PC-9 (cell line): ENCODE data around the gene FXYD4. TPM values are rescaled to one million over a fixed set of nuclear protein-coding genes. Genes with fewer than 3 reads are reported as not detected.

Experiments
- BruUV-seq: library from RNA; stranded (reverse); fragments of 400-500 nt; replicated peaks from 2 replicates; lab custom pipeline; 2021; lab: Mats Ljungman, UMichigan
- CTCF ChIA-PET: fragments of 300-600 bp; sonication (Branson Sonifier 250); formaldehyde crosslinking; loops from one replicate; lab custom pipeline; 2022; ENCODE audit warnings: antibody characterized with exemption; lab: Charles Lee
- POLR2A ChIA-PET: fragments of 300-600 bp; sonication (Branson Sonifier 250); formaldehyde crosslinking; loops from one replicate; lab custom pipeline; 2022; ENCODE audit warnings: antibody characterized with exemption; ENCODE audit not compliant: unreplicated experiment; lab: Charles Lee
- DNase-seq, 2 experiments: peaks; one replicate each; pipeline versions ENCODE4 v3.0.0 to v3.0.0-alpha.2; 2015 to 2022; ENCODE audit warnings: mixed read lengths in 1 of 2
- H2AFZ ChIP-seq: fragments of 200-600 bp; sonication (generic); 2 replicates; pipeline ENCODE4 v1.8.1; 2017; ENCODE audit warnings: antibody characterized with exemption
- H3F3A ChIP-seq: fragments of 200-600 bp; sonication (generic); 2 replicates; pipeline ENCODE4 v1.8.1; 2017; ENCODE audit warnings: antibody characterized with exemption, mild to moderate bottlenecking, low read depth; ENCODE audit not compliant: insufficient read depth
- H3K27ac ChIP-seq: fragments of 200-600 bp; sonication (generic); 2 replicates; pipeline ENCODE4 v1.6.1; 2016; ENCODE audit warnings: mixed run types
- H3K27me3 ChIP-seq: fragments of 200-600 bp; sonication (generic); 2 replicates; pipeline ENCODE4 v1.6.1; 2016; ENCODE audit warnings: low read depth, mixed run types; ENCODE audit not compliant: insufficient read depth
- H3K36me3 ChIP-seq: fragments of 200-600 bp; sonication (generic); 2 replicates; pipeline ENCODE4 v1.6.1; 2016; ENCODE audit warnings: low read depth, mixed run types
- H3K4me1 ChIP-seq: fragments of 200-600 bp; sonication (generic); replicated peaks from 2 replicates; pipeline ENCODE4 v1.6.1; 2016; ENCODE audit warnings: mixed run types; ENCODE audit not compliant: insufficient read depth
- H3K4me2 ChIP-seq: fragments of 200-600 bp; sonication (generic); 2 replicates; pipeline ENCODE4 v1.6.1; 2017; ENCODE audit warnings: mixed run types
- H3K4me3 ChIP-seq: fragments of 200-600 bp; sonication (generic); 2 replicates; pipeline ENCODE4 v1.6.1; 2016; ENCODE audit warnings: mixed run types
- H3K79me2 ChIP-seq: fragments of 200-600 bp; sonication (generic); 2 replicates; pipeline ENCODE4 v1.6.1; 2017; ENCODE audit warnings: low read depth, mixed run types
- H3K9me2 ChIP-seq: fragments of 200-600 bp; sonication (generic); 2 replicates; pipeline ENCODE4 v1.8.1; 2017; ENCODE audit warnings: mild to moderate bottlenecking; ENCODE audit not compliant: insufficient read depth
- H3K9me3 ChIP-seq: fragments of 200-600 bp; sonication (generic); 2 replicates; pipeline ENCODE4 v1.8.1; 2016; ENCODE audit warnings: low read depth; ENCODE audit not compliant: insufficient read depth
- H4K20me1 ChIP-seq: fragments of 200-600 bp; sonication (generic); 2 replicates; pipeline ENCODE4 v1.8.1; 2017; ENCODE audit not compliant: insufficient read depth
- CTCF ChIP-seq: fragments of 200-600 bp; sonication (generic); conservative IDR thresholded peaks from 2 replicates; pipeline ENCODE4 v1.6.1; 2017; ENCODE audit warnings: mixed run types, antibody characterized with exemption, mild to moderate bottlenecking, moderate library complexity
- EZH2 ChIP-seq: fragments of 200-600 bp; sonication (generic); IDR thresholded peaks from 2 replicates; pipeline ENCODE4 v1.8.0; 2017; ENCODE audit warnings: antibody characterized with exemption, low read depth
- intact Hi-C: fragments of 100-400 bp; cut with micrococcal nuclease; formaldehyde crosslinking; loops from one replicate; pipeline ENCODE4 v1.10.0; 2022; ENCODE audit not compliant: unreplicated experiment
- total RNA-seq: library from RNA; stranded (reverse); gene quantifications from 2 replicates; pipeline ENCODE4 v1.2.3, GENCODE V29; 2021

FXYD4 gene
- total RNA-seq, 1 experiment from 2014 or later: not detected

GRCh38 chr10:43403911-43404703 lies 32.7 kb downstream of the FXYD4 start:
- DNase-seq: peak; percentile 56 to 58
- peaks cover 71% of the 10 kb centered on the region for H3F3A ChIP-seq
- H3K27me3 ChIP-seq: no peaks in the 10 kb centered on the region
- peak overlapping the region; percentile 90 for H3K27ac ChIP-seq
- H3K36me3 ChIP-seq: peaks cover 37% of the 10 kb centered on the region
- H3K79me2 ChIP-seq: peaks cover 96% of the 10 kb centered on the region
- no peak for TF ChIP-seq CTCF
- intact Hi-C loops: no loop called here
- H3K9me2 ChIP-seq: no peaks in the 10 kb centered on the region
- H3K4me1 ChIP-seq: peaks cover 68% of the 10 kb centered on the region
- H2AFZ ChIP-seq: no peak overlapping the region
- no peaks in the 10 kb centered on the region for H3K9me3 ChIP-seq
- CTCF ChIA-PET: interaction anchor here (0.7 kb wide), 1 partner anchor 196 kb away, joined by 5 read pairs; no protein-coding TSS in a partner anchor
- peak overlapping the region; percentile 90 for H3K4me2 ChIP-seq
- peaks cover 78% of the 10 kb centered on the region for H4K20me1 ChIP-seq
- peak overlapping the region; percentile 98; the same call in 1 of the 2 replicates for H3K4me3 ChIP-seq
- POLR2A ChIA-PET: interaction anchor here (0.6 to 0.7 kb wide), 3 partner anchors 40 to 270 kb away, joined by 5 to 17 read pairs (median 6); no protein-coding TSS in a partner anchor
- no TSS peak for BruUV-seq

GRCh38 chr10:43404704-43405084 lies 33.3 kb downstream of the FXYD4 start:
- Histone ChIP-seq H3K9me3 (no peaks in the 10 kb centered on the region), H3K4me1 (peaks cover 62% of the 10 kb centered on the region), H3F3A (peaks cover 70% of the 10 kb centered on the region), H3K27ac (peak overlapping the region; percentile 90), H3K27me3 (no peaks in the 10 kb centered on the region), H3K79me2 (peaks cover 93% of the 10 kb centered on the region), H2AFZ (no peak overlapping the region), H3K36me3 (peaks cover 31% of the 10 kb centered on the region), H3K9me2 (no peaks in the 10 kb centered on the region), H3K4me2 (peak overlapping the region; percentile 90), H4K20me1 (peaks cover 72% of the 10 kb centered on the region), H3K4me3 (peak overlapping the region; percentile 98)
- intact Hi-C loops: no loop called here
- ChIA-PET POLR2A (interaction anchor here (0.6 to 0.7 kb wide), 2 partner anchors 27 to 50 kb away, joined by 3 to 17 read pairs; no protein-coding TSS in a partner anchor), CTCF (interaction anchor here (0.7 kb wide), 1 partner anchor 196 kb away, joined by 5 read pairs; no protein-coding TSS in a partner anchor)
- no peak for TF ChIP-seq CTCF
- TF ChIP-seq EZH2: no peak
- BruUV-seq: no TSS peak
- DNase-seq: no peak

GRCh38 chr10:43407148-43407575 lies 35.7 kb downstream of the FXYD4 start:
- H4K20me1 ChIP-seq: peaks cover 48% of the 10 kb centered on the region
- H3K27me3 ChIP-seq: no peaks in the 10 kb centered on the region
- DNase-seq: peak in 1 of 2 experiments; percentile 54
- TF ChIP-seq CTCF (no peak), EZH2 (no peak)
- peak overlapping the region; percentile 98 for H3K4me3 ChIP-seq
- ChIA-PET POLR2A (interaction anchor here (0.7 kb wide), 1 partner anchor 32 kb away, joined by 5 read pairs; no protein-coding TSS in a partner anchor), CTCF (interaction anchor here (0.7 kb wide), 1 partner anchor 30 kb away, joined by 3 read pairs; no protein-coding TSS in a partner anchor)
- TSS peak; percentile 28 for BruUV-seq
- no peaks in the 10 kb centered on the region for H3K9me3 ChIP-seq
- peak overlapping the region; percentile 58; the same call in 1 of the 2 replicates for H2AFZ ChIP-seq
- H3K4me1 ChIP-seq: peaks cover 46% of the 10 kb centered on the region
- H3K4me2 ChIP-seq: peak overlapping the region; percentile 90
- peaks cover 62% of the 10 kb centered on the region for H3F3A ChIP-seq
- intact Hi-C loops: loop anchor here (1.0 kb wide), 2 partner anchors 10 to 29 kb away; no protein-coding TSS in a partner anchor
- peaks cover 78% of the 10 kb centered on the region for H3K79me2 ChIP-seq
- no peaks in the 10 kb centered on the region for H3K9me2 ChIP-seq
- peaks cover 17% of the 10 kb centered on the region for H3K36me3 ChIP-seq
- peak overlapping the region; percentile 90 for H3K27ac ChIP-seq
